HG03378 (cell line): ENCODE measurements around the gene TBC1D3.
"Not testable (repeated sequence)": the region's sequence is repeated elsewhere in the genome, so short reads cannot be mapped to it uniquely, and the experiment has no call there.

Experiments
- ATAC-seq: cut with Tn5 transposase; IDR thresholded peaks from one replicate; pipeline ENCODE4 v1.9.1; 2021; ENCODE audit warnings: mild to moderate bottlenecking, moderate library complexity; ENCODE audit not compliant: unreplicated experiment

TBC1D3 gene

GRCh38 chr17:38192455-38192854 lies at the start of gene TBC1D3:
Gene TBC1D3, minus strand, starts transcription at chr17:38192555. Its CDS starts 1,526 bp downstream, at chr17:38191029.
- not testable (repeated sequence) for ATAC-seq

- ATAC-seq: not testable (repeated sequence)
These were observed 40.4 kb upstream of the TBC1D3 start for GRCh38 chr17:38232790-38233189.

GRCh38 chr17:38225844-38226495 lies 33.6 kb upstream of the TBC1D3 start:
- ATAC-seq: not testable (repeated sequence)

- not testable (repeated sequence) for ATAC-seq
These were observed 28.5 kb upstream of the TBC1D3 start for GRCh38 chr17:38220867-38221266.

- ATAC-seq: not testable (repeated sequence)
These were observed 7.9 kb upstream of the TBC1D3 start for GRCh38 chr17:38200271-38200670.

GRCh38 chr17:38134860-38135259 lies 57.5 kb downstream of the TBC1D3 start:
- not testable (repeated sequence) for ATAC-seq
